ENCODE results near the gene ANKFN1. TPM values are rescaled to one million over a fixed set of nuclear protein-coding genes. Genes with fewer than 3 reads are reported as not detected.

ANKFN1 gene
- total and polyA plus RNA-seq, 10 of the 15 experiments (the other 5 are each of a cell fraction or from before 2014, with no cell fraction given) = 0.19 TPM; not detected in 9

GRCh38 chr17:56230660-56231059, 77.4 kb downstream of the ANKFN1 start (continued):
- no peak for TF ChIP-seq ZNF687 (IDR thresholded peaks at IDR 0.05)
- TF ChIP-seq NFXL1 (IDR thresholded peaks at IDR 0.05; ENCODE audit: borderline replicate concordance) = no peak
- no peak for TF ChIP-seq BRCA1 (IDR thresholded peaks at IDR 0.05; ENCODE audit: low read depth, low read length)
- no peak for TF ChIP-seq HDGF (IDR thresholded peaks at IDR 0.05)
- TF ChIP-seq NBN (IDR thresholded peaks at IDR 0.05) = no peak
- TF ChIP-seq, protein P1, sequence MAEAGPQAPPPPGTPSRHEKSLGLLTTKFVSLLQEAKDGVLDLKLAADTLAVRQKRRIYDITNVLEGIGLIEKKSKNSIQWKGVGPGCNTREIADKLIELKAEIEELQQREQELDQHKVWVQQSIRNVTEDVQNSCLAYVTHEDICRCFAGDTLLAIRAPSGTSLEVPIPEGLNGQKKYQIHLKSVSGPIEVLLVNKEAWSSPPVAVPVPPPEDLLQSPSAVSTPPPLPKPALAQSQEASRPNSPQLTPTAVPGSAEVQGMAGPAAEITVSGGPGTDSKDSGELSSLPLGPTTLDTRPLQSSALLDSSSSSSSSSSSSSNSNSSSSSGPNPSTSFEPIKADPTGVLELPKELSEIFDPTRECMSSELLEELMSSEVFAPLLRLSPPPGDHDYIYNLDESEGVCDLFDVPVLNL (IDR thresholded peaks at IDR 0.05; ENCODE audit: low read depth, low read length) = no peak
- TF ChIP-seq BMI1 (IDR thresholded peaks at IDR 0.05; ENCODE audit: borderline replicate concordance) = no peak
- no peak for TF ChIP-seq JUNB (IDR thresholded peaks at IDR 0.05)
- no peak for TF ChIP-seq ZBTB40 (IDR thresholded peaks at IDR 0.05; ENCODE audit: borderline replicate concordance)
- TF ChIP-seq CEBPZ (IDR thresholded peaks at IDR 0.05; ENCODE audit: low read depth, low read length) = no peak
